Panc1 (cell line): Measurements from ENCODE around the gene TGFBRAP1. TPM values are rescaled to one million over a fixed set of nuclear protein-coding genes. Genes with fewer than 3 reads are reported as not detected.

ENCODE experiments used
- ATAC-seq: fragments of 200-7000 bp; cut with Tn5 transposase; 2 replicates; pipeline ENCODE4 v1.9.1; 2020; ENCODE audit warnings: mild to moderate bottlenecking, moderate library complexity
- BruUV-seq: library from RNA; stranded (reverse); fragments of 400-500 nt; replicated peaks from 2 replicates; lab custom pipeline; 2021; lab: Mats Ljungman, UMichigan
- CTCF ChIA-PET: fragments of 300-600 bp; sonication (Branson Sonifier 250); formaldehyde crosslinking; loops from one replicate; lab custom pipeline; 2022; ENCODE audit warnings: antibody characterized with exemption; lab: Charles Lee
- POLR2A ChIA-PET: fragments of 300-600 bp; sonication (Branson Sonifier 250); formaldehyde crosslinking; loops from one replicate; lab custom pipeline; 2022; ENCODE audit warnings: antibody characterized with exemption; lab: Charles Lee
- DNase-seq: peaks from one replicate; pipeline ENCODE4 v3.0.0-alpha.2; 2010; ENCODE audit warnings: low read depth, low spot score
- H3K27ac ChIP-seq: 2 replicates; pipeline ENCODE4 v1.5.1; 2011; ENCODE audit warnings: mild to moderate bottlenecking, low read length, inconsistent platforms
- H3K27me3 ChIP-seq: fragments of 200-500 bp; sonication (Bioruptor generic); 2 replicates; pipeline ENCODE4 v1.6.0; 2014; ENCODE audit warnings: low read length, inconsistent platforms; ENCODE audit not compliant: control insufficient read depth, insufficient read depth
- H3K36me3 ChIP-seq: fragments of 200-500 bp; sonication (Bioruptor generic); 2 replicates; pipeline ENCODE4 v1.5.1; 2014; ENCODE audit warnings: inconsistent platforms, mild to moderate bottlenecking, low read length, moderate library complexity; ENCODE audit not compliant: control insufficient read depth, insufficient read depth
- H3K4me1 ChIP-seq: 2 replicates; pipeline ENCODE4 v1.5.1; 2011; ENCODE audit warnings: inconsistent platforms, mild to moderate bottlenecking, low read length, moderate library complexity; ENCODE audit not compliant: control insufficient read depth, insufficient read depth
- H3K4me3 ChIP-seq, 2 experiments: 2 replicates each; pipeline ENCODE4 v1.5.1; 2011 to 2012; ENCODE audit warnings: low read depth in 2 of 2, low read length in 2 of 2, mild to moderate bottlenecking in 2 of 2, inconsistent platforms in 1 of 2, moderate library complexity in 1 of 2
- H3K9me3 ChIP-seq: fragments of 200-500 bp; sonication (Bioruptor generic); 2 replicates; pipeline ENCODE4 v1.5.1; 2014; ENCODE audit warnings: low read depth, mild to moderate bottlenecking, inconsistent platforms, low read length, moderate library complexity; ENCODE audit not compliant: control insufficient read depth, insufficient read depth
- POLR2AphosphoS5 ChIP-seq: IDR thresholded peaks from 2 replicates; pipeline ENCODE4 v1.6.1; 2012; ENCODE audit warnings: mild to moderate bottlenecking, low read depth, low read length, moderate library complexity
- SIN3A ChIP-seq: IDR thresholded peaks from 2 replicates; pipeline ENCODE4 v1.6.1; 2012; ENCODE audit warnings: low read depth, mild to moderate bottlenecking, low read length, moderate library complexity, borderline replicate concordance; ENCODE audit not compliant: insufficient read depth
- TCF7L2 ChIP-seq: IDR thresholded peaks from 2 replicates; pipeline ENCODE4 v1.6.1; 2011; ENCODE audit warnings: mild to moderate bottlenecking, low read depth, low read length, inconsistent platforms
- in situ Hi-C: cut with HindIII; loops from 2 replicates; pipeline ENCODE4 v1.10.0; 2016; ENCODE audit warnings: low sequenced_read_pairs, low pct_unique_long_range_greater_than_20kb
- intact Hi-C: fragments of 100-400 bp; cut with micrococcal nuclease; formaldehyde crosslinking; loops from one replicate; pipeline ENCODE4 v1.10.0; 2022; ENCODE audit not compliant: unreplicated experiment
- total RNA-seq: library from RNA; stranded (reverse); gene quantifications from one replicate; pipeline ENCODE4 v1.2.1, GENCODE V29; 2021; ENCODE audit not compliant: unreplicated experiment
- TF ChIP-seq, protein P1 (sequence below): fragments of 450-650 bp; IDR thresholded peaks from 2 replicates; pipeline ENCODE4 v1.5.1; 2017; ENCODE audit warnings: mild to moderate bottlenecking
- TF ChIP-seq, protein P2 (sequence below), 2 experiments: IDR thresholded peaks; 2 replicates each; pipeline ENCODE4 v1.6.1; 2011 to 2012; ENCODE audit warnings: low read depth in 2 of 2, control low read depth in 1 of 2, low read length in 1 of 2, mild to moderate bottlenecking in 1 of 2, moderate library complexity in 1 of 2; ENCODE audit not compliant: insufficient read depth in 1 of 2

Gene TGFBRAP1
- total RNA-seq, 1 experiment from 2014 or later = 32.7 TPM

DNA sequence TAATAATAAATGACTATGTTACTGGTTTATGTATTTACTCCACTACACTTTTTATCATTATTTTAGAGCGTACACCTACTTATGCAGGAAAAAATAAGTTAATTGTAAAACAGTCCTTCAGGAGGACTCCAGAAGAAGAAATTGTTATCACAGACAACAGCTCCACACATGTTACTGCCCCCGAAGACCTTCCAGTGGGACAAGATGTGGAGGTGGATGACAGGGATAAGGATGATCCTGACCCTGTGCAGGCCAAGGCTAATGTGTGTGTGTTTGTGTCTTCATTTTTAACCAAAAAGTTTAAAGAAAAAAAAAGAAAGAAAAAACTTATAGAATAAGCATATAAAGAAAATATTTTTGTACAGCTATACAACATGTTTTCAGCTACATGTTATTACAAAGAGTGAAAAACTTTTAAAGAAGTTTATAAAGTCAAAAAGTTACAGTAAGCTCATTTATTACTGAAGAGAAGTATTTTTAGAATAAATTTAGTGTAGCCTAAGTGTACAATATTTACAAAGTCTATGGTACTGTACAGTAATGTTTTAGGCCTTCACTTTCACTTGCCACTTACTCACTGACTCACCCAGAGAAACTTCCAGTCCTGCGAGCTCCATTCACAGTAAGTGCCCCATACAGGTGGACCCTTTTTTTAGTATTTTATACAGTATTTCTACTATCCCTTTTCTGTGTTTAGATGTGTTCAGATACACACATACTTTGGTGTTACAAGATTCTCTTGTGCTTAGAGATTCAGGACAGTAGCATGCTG lies 7.5 kb downstream of the TGFBRAP1 start:
- no peaks in the 10 kb centered on the region for H3K36me3 ChIP-seq
- CTCF ChIA-PET = no interaction called here
- no peaks in the 10 kb centered on the region for H3K9me3 ChIP-seq
- no TSS peak for BruUV-seq
- H3K27me3 ChIP-seq = no peaks in the 10 kb centered on the region
- in situ Hi-C loops = no loop called here
- H3K27ac ChIP-seq = no peak overlapping the region
- H3K4me3 ChIP-seq = no peak overlapping the region
- peaks cover 16% of the 10 kb centered on the region for H3K4me1 ChIP-seq
- TF ChIP-seq, protein P1, sequence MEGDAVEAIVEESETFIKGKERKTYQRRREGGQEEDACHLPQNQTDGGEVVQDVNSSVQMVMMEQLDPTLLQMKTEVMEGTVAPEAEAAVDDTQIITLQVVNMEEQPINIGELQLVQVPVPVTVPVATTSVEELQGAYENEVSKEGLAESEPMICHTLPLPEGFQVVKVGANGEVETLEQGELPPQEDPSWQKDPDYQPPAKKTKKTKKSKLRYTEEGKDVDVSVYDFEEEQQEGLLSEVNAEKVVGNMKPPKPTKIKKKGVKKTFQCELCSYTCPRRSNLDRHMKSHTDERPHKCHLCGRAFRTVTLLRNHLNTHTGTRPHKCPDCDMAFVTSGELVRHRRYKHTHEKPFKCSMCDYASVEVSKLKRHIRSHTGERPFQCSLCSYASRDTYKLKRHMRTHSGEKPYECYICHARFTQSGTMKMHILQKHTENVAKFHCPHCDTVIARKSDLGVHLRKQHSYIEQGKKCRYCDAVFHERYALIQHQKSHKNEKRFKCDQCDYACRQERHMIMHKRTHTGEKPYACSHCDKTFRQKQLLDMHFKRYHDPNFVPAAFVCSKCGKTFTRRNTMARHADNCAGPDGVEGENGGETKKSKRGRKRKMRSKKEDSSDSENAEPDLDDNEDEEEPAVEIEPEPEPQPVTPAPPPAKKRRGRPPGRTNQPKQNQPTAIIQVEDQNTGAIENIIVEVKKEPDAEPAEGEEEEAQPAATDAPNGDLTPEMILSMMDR = no peak
- TF ChIP-seq SIN3A (no peak), POLR2AphosphoS5 (no peak), TCF7L2 (no peak)
- TF ChIP-seq, protein P2, sequence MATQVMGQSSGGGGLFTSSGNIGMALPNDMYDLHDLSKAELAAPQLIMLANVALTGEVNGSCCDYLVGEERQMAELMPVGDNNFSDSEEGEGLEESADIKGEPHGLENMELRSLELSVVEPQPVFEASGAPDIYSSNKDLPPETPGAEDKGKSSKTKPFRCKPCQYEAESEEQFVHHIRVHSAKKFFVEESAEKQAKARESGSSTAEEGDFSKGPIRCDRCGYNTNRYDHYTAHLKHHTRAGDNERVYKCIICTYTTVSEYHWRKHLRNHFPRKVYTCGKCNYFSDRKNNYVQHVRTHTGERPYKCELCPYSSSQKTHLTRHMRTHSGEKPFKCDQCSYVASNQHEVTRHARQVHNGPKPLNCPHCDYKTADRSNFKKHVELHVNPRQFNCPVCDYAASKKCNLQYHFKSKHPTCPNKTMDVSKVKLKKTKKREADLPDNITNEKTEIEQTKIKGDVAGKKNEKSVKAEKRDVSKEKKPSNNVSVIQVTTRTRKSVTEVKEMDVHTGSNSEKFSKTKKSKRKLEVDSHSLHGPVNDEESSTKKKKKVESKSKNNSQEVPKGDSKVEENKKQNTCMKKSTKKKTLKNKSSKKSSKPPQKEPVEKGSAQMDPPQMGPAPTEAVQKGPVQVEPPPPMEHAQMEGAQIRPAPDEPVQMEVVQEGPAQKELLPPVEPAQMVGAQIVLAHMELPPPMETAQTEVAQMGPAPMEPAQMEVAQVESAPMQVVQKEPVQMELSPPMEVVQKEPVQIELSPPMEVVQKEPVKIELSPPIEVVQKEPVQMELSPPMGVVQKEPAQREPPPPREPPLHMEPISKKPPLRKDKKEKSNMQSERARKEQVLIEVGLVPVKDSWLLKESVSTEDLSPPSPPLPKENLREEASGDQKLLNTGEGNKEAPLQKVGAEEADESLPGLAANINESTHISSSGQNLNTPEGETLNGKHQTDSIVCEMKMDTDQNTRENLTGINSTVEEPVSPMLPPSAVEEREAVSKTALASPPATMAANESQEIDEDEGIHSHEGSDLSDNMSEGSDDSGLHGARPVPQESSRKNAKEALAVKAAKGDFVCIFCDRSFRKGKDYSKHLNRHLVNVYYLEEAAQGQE (IDR thresholded peaks at IDR 0.05; ENCODE audit: insufficient read depth in 1 of 2, low read depth in 2 of 2, low read length in 1 of 2) = no peak
- intact Hi-C loops = no loop called here
- POLR2A ChIA-PET = interaction anchor here (0.7 kb wide), 1 partner anchor 32 kb away, joined by 4 read pairs; no protein-coding TSS in a partner anchor
- DNase-seq = no peak
- ATAC-seq = no peak

GRCh38 chr2:105320651-105321215 lies 8.8 kb downstream of the TGFBRAP1 start:
- no peak for DNase-seq
- no peak overlapping the region for H3K27ac ChIP-seq
- H3K4me3 ChIP-seq = no peak overlapping the region
- no TSS peak for BruUV-seq
- in situ Hi-C loops (no loop called here), intact Hi-C loops (no loop called here)
- ChIA-PET CTCF (interaction anchor here (0.7 kb wide), 1 partner anchor 1200 kb away, joined by 3 read pairs; no protein-coding TSS in a partner anchor), POLR2A (no interaction called here)
- TF ChIP-seq, protein P2 (IDR thresholded peaks at IDR 0.05; ENCODE audit: insufficient read depth in 1 of 2, low read depth in 2 of 2, low read length in 1 of 2) = no peak
- no peak for TF ChIP-seq SIN3A
- TF ChIP-seq, protein P1 = no peak
- ATAC-seq = no peak
- no peaks in the 10 kb centered on the region for H3K9me3 ChIP-seq
- H3K27me3 ChIP-seq = no peaks in the 10 kb centered on the region
- peaks cover 14% of the 10 kb centered on the region for H3K4me1 ChIP-seq
- H3K36me3 ChIP-seq = no peaks in the 10 kb centered on the region
